Activated naive CD4-positive, alpha-beta T cell treated with anti-CD3 and anti-CD28 coated beads, Interleukin-2, amount 10 ng/mL, durations not matched to agents 7 days and 5 days (primary cell): ENCODE measurements around the gene C11orf24.
"Not testable (repeated sequence)": the region's sequence is repeated elsewhere in the genome, so short reads cannot be mapped to it uniquely, and the experiment has no call there.

ENCODE experiments used
- CTCF ChIA-PET: fragments of 350-600 bp; sonication (Branson Sonifier 250); formaldehyde crosslinking; loops from one replicate; lab custom pipeline; 2021; ENCODE audit warnings: antibody characterized with exemption; lab: Charles Lee
- DNase-seq: peaks from one replicate; pipeline ENCODE4 v3.0.0-alpha.2; 2020
- H3K27ac Mint-ChIP-seq: one replicate; pipeline ENCODE4 v1.8.0; 2021; ENCODE audit warnings: mild to moderate bottlenecking, moderate library complexity, mixed read lengths
- H3K27me3 Mint-ChIP-seq: one replicate; pipeline ENCODE4 v1.8.0; 2021; ENCODE audit warnings: mild to moderate bottlenecking, mixed read lengths
- H3K36me3 Mint-ChIP-seq: one replicate; pipeline ENCODE4 v1.8.0; 2021; ENCODE audit warnings: mixed read lengths
- H3K4me1 Mint-ChIP-seq: one replicate; pipeline ENCODE4 v1.8.0; 2021; ENCODE audit warnings: mixed read lengths
- H3K4me3 Mint-ChIP-seq: one replicate; pipeline ENCODE4 v1.8.0; 2021; ENCODE audit warnings: mild to moderate bottlenecking, moderate library complexity, mixed read lengths
- H3K9me3 Mint-ChIP-seq: one replicate; pipeline ENCODE4 v1.8.0; 2021; ENCODE audit warnings: mixed read lengths

C11orf24 gene

GRCh38 chr11:68261006-68261405 is 10.8 kb downstream of the C11orf24 start:
- H3K36me3 Mint-ChIP-seq = peaks cover 19% of the 10 kb centered on the region
- DNase-seq = no peak

GRCh38 chr11:68260484-68260883 is 11.3 kb downstream of the C11orf24 start:
- peaks cover 11% of the 10 kb centered on the region for H3K27me3 Mint-ChIP-seq
- CTCF ChIA-PET = interaction anchor here (1.3 to 7.5 kb wide), 4 partner anchors 9 to 123 kb away, joined by 4 to 173 read pairs (median 21); no protein-coding TSS in a partner anchor
- no peaks in the 10 kb centered on the region for H3K9me3 Mint-ChIP-seq
- H3K4me3 Mint-ChIP-seq = no peak overlapping the region
- peaks cover 4% of the 10 kb centered on the region for H3K4me1 Mint-ChIP-seq
- no peak for DNase-seq
- H3K36me3 Mint-ChIP-seq = peaks cover 19% of the 10 kb centered on the region
- no peak overlapping the region for H3K27ac Mint-ChIP-seq

More at GRCh38 chr11:68261006-68261405, 10.8 kb downstream of the C11orf24 start:
- Mint-ChIP-seq H3K4me1 (peaks cover 4% of the 10 kb centered on the region), H3K27me3 (peaks cover 11% of the 10 kb centered on the region), H3K4me3 (no peak overlapping the region), H3K27ac (no peak overlapping the region), H3K9me3 (no peaks in the 10 kb centered on the region)
- CTCF ChIA-PET = interaction anchor here (5.1 to 7.5 kb wide), 2 partner anchors 37 to 122 kb away, joined by 37 to 173 read pairs; no protein-coding TSS in a partner anchor

GRCh38 chr11:68259122-68259959 is 12.4 kb downstream of the C11orf24 start:
- H3K36me3 Mint-ChIP-seq = peaks cover 13% of the 10 kb centered on the region
- no peaks in the 10 kb centered on the region for H3K9me3 Mint-ChIP-seq

GRCh38 chr11:68258363-68258765 is 13.4 kb downstream of the C11orf24 start:
- Mint-ChIP-seq H3K4me3 (no peak overlapping the region), H3K27ac (no peak overlapping the region), H3K4me1 (peaks cover 4% of the 10 kb centered on the region), H3K27me3 (peaks cover 22% of the 10 kb centered on the region), H3K9me3 (no peaks in the 10 kb centered on the region), H3K36me3 (peaks cover 13% of the 10 kb centered on the region)
- CTCF ChIA-PET = interaction anchor here (0.8 to 7.5 kb wide), 12 partner anchors 8 to 188 kb away, joined by 3 to 173 read pairs (median 5); partner anchors contain the start of gene C11orf24
- no peak for DNase-seq

More at GRCh38 chr11:68259122-68259959, 12.4 kb downstream of the C11orf24 start:
- DNase-seq = no peak
- CTCF ChIA-PET = interaction anchor here (1.3 to 7.5 kb wide), 4 partner anchors 8 to 124 kb away, joined by 4 to 173 read pairs (median 21); no protein-coding TSS in a partner anchor
- Mint-ChIP-seq H3K27me3 (peaks cover 13% of the 10 kb centered on the region), H3K4me3 (no peak overlapping the region), H3K27ac (no peak overlapping the region), H3K4me1 (peaks cover 4% of the 10 kb centered on the region)

GRCh38 chr11:68257477-68258362 is 14.1 kb downstream of the C11orf24 start:
- Mint-ChIP-seq H3K36me3 (peaks cover 9% of the 10 kb centered on the region), H3K4me3 (no peak overlapping the region), H3K4me1 (peaks cover 4% of the 10 kb centered on the region), H3K27me3 (peaks cover 22% of the 10 kb centered on the region), H3K27ac (no peak overlapping the region), H3K9me3 (no peaks in the 10 kb centered on the region)
- peak; percentile 97 for DNase-seq
- CTCF ChIA-PET = interaction anchor here (0.6 to 7.5 kb wide), 23 partner anchors 8 to 541 kb away, joined by 3 to 173 read pairs (median 3); partner anchors contain the start of gene C11orf24

DNA sequence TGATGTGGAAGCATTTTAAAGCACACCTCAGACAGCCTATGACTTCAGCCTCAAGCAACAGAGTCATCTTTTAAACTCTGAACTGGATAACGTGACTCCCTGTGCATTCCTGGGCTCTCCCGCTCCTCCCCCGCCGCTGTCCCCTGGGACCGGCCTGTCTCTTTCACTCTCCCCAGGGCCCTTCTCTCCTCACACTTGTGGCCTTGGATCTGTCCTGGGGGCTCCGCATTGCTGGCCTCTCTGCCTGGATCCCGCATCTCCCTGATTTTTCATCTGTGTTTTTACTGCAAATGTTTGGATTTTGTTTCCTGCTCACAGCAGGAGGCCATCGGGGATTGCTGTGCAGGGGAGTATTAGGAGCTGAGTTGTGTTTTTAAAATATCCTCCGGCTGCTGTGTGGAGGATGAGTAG is 15.4 kb downstream of the C11orf24 start:
- peaks cover 22% of the 10 kb centered on the region for H3K27me3 Mint-ChIP-seq
- no peak for DNase-seq
- CTCF ChIA-PET = interaction anchor here (1.9 to 7.5 kb wide), 5 partner anchors 10 to 127 kb away, joined by 4 to 173 read pairs (median 19); partner anchors contain the start of gene C11orf24
- H3K4me3 Mint-ChIP-seq = no peak overlapping the region
- H3K36me3 Mint-ChIP-seq = peaks cover under 1% of the 10 kb centered on the region
- H3K4me1 Mint-ChIP-seq = peaks cover 4% of the 10 kb centered on the region
- H3K27ac Mint-ChIP-seq = no peak overlapping the region
- no peaks in the 10 kb centered on the region for H3K9me3 Mint-ChIP-seq

- Mint-ChIP-seq H3K36me3 (no peaks in the 10 kb centered on the region), H3K9me3 (no peaks in the 10 kb centered on the region), H3K27ac (no peak overlapping the region), H3K4me3 (no peak overlapping the region), H3K27me3 (peaks cover 22% of the 10 kb centered on the region), H3K4me1 (peaks cover 4% of the 10 kb centered on the region)
- CTCF ChIA-PET = interaction anchor here (7.5 kb wide), 1 partner anchor 43 kb away, joined by 173 read pairs; no protein-coding TSS in a partner anchor
- DNase-seq = no peak
Measured at GRCh38 chr11:68255526-68255925, 16.2 kb downstream of the C11orf24 start.

- peaks cover 22% of the 10 kb centered on the region for H3K27me3 Mint-ChIP-seq
- peaks cover under 1% of the 10 kb centered on the region for H3K36me3 Mint-ChIP-seq
- DNase-seq = no peak
- CTCF ChIA-PET = interaction anchor here (2.0 to 7.5 kb wide), 3 partner anchors 16 to 45 kb away, joined by 8 to 173 read pairs (median 14); no protein-coding TSS in a partner anchor
- H3K4me3 Mint-ChIP-seq = no peak overlapping the region
- no peak overlapping the region for H3K27ac Mint-ChIP-seq
- H3K4me1 Mint-ChIP-seq = peaks cover 4% of the 10 kb centered on the region
- peaks cover 8% of the 10 kb centered on the region for H3K9me3 Mint-ChIP-seq
Measured at GRCh38 chr11:68254421-68254820, 17.4 kb downstream of the C11orf24 start.

- Mint-ChIP-seq H3K36me3 (peaks cover 3% of the 10 kb centered on the region), H3K4me1 (no peaks in the 10 kb centered on the region), H3K4me3 (no peak overlapping the region), H3K9me3 (peaks cover 12% of the 10 kb centered on the region), H3K27me3 (peaks cover 14% of the 10 kb centered on the region), H3K27ac (no peak overlapping the region)
- no peak for DNase-seq
- CTCF ChIA-PET = interaction anchor here (1.0 to 3.2 kb wide), 3 partner anchors 8 to 131 kb away, joined by 3 to 14 read pairs (median 4); no protein-coding TSS in a partner anchor
Measured at GRCh38 chr11:68251765-68252164, 20.0 kb downstream of the C11orf24 start.

- CTCF ChIA-PET, H3K27ac Mint-ChIP-seq, H3K4me1 Mint-ChIP-seq, H3K36me3 Mint-ChIP-seq, H3K4me3 Mint-ChIP-seq, DNase-seq, H3K27me3 Mint-ChIP-seq: not testable (repeated sequence)
- H3K9me3 Mint-ChIP-seq = peaks cover 11% of the 10 kb centered on the region
Measured at GRCh38 chr11:68244912-68245311, 26.9 kb downstream of the C11orf24 start.

GRCh38 chr11:68243847-68244246 is 27.9 kb downstream of the C11orf24 start:
- CTCF ChIA-PET, H3K36me3 Mint-ChIP-seq, H3K27me3 Mint-ChIP-seq, H3K4me3 Mint-ChIP-seq, H3K27ac Mint-ChIP-seq, H3K9me3 Mint-ChIP-seq, DNase-seq, H3K4me1 Mint-ChIP-seq: not testable (repeated sequence)

DNA sequence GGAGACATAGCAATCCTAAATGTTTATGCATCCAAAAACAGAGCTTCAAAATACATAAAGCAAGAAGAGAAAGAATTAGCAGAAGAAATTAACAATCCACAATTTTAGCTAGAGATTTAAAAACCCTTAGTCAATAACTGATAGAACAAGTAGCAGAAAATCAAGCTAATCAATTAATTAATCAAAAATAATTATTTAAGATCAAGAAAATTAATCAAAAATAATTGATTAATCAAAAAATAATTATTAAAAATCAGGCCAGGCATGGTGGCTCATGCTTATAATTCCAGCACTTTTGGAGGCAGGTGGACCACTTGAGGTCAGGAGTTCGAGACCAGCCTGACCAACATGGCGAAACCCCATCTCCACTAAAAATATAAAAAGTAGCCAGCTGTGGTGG is 29.2 kb downstream of the C11orf24 start:
- no peak for DNase-seq
- CTCF ChIA-PET = no interaction called here
- Mint-ChIP-seq H3K27me3 (peaks cover 8% of the 10 kb centered on the region), H3K27ac (no peak overlapping the region), H3K9me3 (peaks cover 2% of the 10 kb centered on the region), H3K4me1 (no peaks in the 10 kb centered on the region), H3K4me3 (no peak overlapping the region), H3K36me3 (no peaks in the 10 kb centered on the region)

DNA sequence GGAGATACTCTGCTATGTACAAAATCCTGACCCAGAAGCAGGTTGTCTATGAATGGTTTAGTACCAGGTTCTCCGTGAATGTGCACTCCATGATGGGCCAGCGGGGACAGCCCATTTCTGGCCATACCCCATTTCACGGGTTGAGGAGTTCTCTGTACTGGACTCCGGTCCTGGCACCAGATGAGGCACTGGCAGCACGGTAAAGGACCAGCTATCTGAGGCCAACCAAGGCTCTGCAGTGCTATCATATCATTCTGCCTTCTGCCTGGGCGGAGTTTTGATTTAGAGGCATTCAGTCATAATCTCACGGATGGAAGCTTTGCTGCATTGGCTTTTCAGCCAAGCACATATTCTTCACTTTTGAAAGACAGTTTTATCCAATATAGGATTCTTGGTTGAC is 40.2 kb downstream of the C11orf24 start:
- DNase-seq = no peak
- H3K36me3 Mint-ChIP-seq = no peaks in the 10 kb centered on the region
- H3K27ac Mint-ChIP-seq = no peak overlapping the region
- H3K27me3 Mint-ChIP-seq = peaks cover 33% of the 10 kb centered on the region
- peaks cover 20% of the 10 kb centered on the region for H3K9me3 Mint-ChIP-seq
- CTCF ChIA-PET = no interaction called here
- no peak overlapping the region for H3K4me3 Mint-ChIP-seq
- no peaks in the 10 kb centered on the region for H3K4me1 Mint-ChIP-seq
